Suppressor macrophage (primary cell): ENCODE measurements around the gene CHKA.

Experiments
- DNase-seq, 4 experiments: peaks; one replicate each; pipeline ENCODE4 v3.0.0-alpha.2; 2020 to 2022

The CHKA gene

DNA sequence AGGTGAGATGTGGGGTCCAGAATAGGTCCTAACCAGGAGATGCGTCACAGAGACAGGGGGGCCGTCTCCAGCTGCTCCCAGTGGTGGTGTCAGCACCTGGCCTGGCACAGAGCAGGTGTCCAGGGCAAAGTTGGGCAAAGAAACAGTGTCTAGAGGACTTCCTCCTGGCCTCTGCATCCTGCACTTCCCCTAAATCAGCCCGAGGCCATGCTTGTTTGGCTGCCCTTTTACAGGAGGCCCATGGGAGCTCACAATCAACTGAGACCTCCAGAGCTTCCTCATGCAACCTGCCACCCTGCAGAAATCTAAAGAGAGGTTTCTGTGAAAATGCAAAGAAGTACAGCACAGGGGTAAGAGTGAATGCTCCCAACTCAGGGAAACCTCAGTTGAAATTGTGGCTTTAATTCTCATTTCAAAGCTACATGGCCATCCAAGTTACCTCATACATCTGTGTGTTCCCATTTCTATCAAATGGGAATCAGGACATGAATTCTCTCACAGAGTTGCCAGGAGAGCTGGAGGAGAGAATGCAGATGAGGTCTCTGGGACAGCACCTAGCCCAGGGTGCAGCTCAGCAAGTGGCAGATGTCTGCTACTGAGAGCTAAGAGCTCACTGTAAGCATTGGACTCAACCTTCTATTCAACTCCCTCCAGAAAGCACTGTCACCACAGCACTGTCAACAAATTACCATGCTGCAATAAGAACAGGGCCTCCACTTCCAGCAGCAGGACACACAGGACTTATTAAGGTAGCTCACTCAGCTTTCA is 49.7 kb downstream of the CHKA start:
- DNase-seq = peak; percentile 25 to 53 (median 46)

DNA sequence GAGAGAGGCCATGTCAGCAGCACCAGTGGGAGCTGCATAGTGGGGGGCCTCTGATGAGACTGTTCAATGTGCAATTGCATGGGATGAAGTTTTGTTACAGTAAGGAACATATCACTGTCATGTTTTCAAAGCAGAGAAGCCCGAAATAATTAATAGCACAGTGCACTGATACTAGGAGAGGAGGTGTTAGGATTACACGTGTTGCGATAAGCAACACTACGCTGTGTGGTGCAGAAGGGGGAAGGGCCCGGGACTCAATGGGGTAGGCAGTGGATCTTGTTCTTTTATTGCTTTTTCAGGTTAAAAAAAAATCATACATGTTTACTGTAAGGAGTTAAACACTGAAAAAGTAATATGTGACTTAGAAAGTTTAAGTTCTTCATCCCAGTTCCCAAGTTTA is 53.2 kb downstream of the CHKA start:
- DNase-seq = no peak

DNA sequence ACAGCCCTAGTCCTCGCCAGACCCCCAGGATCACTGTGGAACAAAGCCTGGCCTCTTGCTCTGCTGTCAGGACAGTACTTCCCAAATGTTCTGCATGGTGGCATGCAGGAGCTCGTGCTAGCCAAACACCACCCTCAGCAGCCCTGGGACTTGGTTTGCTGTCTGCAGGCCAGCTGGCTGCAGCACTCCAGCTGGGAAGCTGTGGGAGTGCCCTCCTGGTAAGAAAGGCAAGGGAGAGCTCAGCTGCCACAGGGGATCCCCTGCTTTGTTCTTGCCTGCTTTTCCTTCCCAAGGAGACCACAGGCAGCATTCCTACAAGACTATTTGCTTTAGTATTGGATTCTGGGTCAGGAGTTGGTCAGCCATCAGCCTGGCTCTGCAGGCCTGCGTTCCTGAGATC is 54.4 kb downstream of the CHKA start:
- no peak for DNase-seq

DNA sequence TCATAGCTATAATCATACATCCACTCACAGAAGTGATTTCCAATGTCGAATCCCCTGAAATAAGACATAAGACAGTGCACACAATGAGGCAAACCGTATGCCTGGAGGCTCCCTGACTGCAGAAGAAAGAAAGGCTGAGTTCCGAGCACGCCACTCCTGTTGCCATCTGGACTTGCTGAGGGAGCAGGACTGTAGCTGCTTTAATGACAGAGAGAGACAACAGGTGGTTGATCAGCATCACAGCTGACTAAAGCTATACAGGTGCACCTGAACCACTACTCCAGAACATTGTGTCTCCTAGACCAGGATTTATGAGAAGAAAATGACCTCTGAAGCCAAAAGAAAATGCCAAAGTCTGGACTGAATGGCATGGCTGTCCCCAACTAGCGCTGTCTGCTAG is 55.3 kb downstream of the CHKA start:
- no peak for DNase-seq

DNA sequence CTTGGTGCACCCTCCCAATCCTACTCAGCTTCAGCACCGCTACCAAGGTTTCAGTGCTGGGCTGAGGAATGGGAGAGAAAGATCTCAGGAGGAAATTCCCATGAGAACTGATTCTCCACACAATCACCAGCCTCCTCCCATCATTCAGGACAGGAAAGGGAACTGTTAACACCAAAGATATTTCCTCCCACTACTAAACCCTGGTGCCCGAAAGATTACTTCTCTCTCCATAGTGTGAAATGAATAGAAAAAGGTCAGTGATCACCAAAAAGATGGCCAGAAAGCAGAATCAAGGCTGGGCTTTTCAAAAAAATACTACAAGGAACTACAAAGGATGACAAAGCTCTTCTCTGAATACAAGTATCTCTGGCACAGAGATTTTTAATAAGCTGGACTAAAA is 56.3 kb downstream of the CHKA start:
- DNase-seq = peak; percentile 32 to 74 (median 58)

DNA sequence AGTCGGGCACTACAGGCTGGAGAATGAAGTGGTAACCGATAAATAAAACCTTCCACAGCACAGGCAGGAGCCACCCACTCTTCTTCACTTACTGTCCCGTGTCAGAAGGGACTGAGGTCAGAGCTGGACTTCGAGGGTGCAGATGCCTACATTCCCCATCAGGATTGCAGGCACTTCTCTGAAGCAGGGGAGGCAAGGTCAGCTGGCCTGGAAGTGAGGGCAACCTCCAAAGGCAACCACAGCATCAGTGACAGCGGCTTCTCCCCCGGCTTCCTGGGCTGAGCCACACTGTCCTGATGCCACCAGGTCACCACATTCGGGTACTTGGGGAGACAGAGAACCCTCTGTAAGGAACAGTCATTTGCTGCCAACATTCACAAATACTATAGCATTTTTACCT is 59.7 kb downstream of the CHKA start:
- peak; percentile 52 to 80 (median 66) for DNase-seq

DNA sequence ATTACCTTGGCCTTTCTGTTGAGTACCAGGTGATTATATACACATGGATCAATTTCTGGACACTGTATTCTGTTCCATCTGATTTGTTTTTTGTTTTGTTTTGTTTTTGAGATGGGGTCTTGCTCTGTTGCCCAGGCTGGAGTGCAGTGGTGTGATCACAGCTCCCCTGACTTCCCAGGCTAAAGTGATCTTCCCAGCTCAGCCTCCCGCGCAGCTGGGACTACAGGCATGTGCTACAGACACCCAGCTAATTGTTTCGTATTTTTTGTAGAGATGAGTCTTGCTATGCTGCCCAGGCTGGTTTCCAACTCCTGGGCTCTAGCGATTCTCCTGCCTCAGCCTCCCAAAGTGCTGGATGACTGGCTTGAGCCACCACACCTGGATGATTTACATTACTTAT is 63.4 kb downstream of the CHKA start:
- no peak for DNase-seq

DNA sequence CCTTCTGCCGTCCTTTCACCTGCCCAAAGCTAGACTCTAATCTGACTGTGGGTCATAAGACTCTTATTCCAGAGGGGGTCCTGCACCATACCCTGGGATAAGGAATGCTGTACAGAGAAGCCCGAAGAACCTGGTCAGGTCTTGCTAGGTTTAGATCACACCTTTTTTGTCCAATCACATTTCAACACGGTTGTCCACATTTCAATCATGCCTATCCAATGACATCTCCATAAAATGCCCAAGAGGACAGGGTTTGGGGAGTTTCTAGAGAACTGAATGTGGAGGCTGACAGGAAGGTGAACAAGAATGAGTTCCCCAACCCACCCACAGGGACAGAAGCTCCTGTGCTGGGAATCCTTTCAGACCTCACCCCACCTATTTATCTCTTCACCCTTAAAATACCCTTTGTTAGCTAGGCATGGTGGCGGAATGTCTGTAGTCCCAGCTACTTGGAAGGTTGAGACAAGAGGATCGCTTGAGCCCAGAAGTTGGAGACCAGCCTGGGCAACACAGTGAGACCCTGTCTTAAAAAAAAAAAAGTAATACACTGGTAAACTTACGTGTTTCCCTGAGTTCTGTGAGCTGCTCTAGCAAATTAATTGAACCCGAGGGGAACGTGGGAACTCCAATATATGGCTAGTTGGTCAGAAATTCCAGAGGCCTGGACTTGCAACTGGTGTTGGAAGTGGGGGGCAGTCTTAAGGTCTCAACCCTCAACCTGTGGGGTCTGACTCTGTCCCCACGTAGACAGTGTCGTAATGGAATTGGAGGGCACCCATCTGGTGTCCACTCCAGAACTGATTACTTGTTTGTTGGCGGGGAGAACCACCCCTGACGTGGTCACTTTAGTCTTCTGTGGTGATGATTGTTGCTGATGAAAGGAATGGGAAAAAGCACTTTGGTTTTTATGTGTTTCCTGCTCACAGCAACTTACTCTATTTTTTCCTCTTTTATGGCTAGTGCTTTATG is 64.6 kb downstream of the CHKA start:
- DNase-seq = no peak

DNA sequence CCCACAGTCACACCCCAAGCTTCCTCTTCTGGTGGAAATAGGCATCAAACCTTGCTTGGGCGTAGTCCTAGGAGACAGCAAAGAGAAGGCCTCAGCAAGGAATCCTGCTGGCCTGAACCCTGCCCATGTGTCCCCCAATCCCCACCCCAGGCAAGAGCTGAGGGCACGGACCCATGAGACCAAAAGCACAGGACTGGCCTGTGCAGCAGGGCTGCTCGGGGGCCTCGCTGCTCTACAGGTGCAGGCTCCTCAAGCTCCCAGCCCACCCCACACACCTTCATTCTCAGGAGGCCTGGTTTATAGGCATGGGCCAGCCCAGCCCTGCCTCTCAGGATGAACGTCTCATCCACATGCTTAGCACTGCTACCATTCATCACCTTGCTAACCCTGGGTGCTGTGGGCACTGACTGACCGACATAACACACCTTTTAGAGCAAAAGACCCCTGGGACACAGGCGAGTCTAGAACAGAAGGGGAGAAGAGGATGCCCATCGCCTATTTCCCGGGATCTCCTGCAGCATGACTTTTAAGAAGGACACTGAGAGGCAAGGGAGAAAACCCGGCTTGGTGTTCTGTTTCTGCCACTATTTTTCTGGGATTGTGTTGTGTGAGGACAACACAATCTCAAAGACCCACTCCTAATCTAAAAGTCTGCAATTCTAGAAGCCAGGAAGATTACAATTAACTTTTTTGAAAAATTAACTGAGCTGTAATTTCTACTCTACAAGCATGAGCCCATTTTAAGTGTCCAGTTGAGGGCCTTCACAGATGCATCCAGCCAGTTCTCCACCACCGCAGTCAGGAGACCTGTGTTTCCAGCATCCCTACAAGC is 67.0 kb downstream of the CHKA start:
- peak in 2 of 4 experiments; percentile 43 to 47 for DNase-seq

DNA sequence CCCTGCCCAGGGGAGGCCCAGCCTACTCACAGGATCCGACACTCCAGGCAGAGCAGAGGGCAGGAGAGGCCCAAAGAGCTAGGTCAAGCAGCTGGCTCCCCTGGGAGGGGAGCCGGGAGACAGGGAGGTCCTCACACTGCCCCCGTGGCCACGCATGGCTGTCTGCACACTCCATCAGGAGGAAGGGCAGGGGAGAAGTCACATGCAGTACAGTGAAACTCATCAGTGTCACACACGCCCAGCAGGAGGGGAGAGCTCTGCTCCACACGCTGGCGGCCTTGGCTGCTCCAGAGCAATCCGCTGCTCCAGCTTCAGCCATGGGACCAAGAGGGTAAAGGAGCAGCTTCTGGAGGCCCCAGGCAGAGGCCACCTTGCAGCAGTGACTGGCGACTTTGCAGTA is 68.1 kb downstream of the CHKA start:
- peak in 2 of 4 experiments; percentile 33 to 54 for DNase-seq

DNA sequence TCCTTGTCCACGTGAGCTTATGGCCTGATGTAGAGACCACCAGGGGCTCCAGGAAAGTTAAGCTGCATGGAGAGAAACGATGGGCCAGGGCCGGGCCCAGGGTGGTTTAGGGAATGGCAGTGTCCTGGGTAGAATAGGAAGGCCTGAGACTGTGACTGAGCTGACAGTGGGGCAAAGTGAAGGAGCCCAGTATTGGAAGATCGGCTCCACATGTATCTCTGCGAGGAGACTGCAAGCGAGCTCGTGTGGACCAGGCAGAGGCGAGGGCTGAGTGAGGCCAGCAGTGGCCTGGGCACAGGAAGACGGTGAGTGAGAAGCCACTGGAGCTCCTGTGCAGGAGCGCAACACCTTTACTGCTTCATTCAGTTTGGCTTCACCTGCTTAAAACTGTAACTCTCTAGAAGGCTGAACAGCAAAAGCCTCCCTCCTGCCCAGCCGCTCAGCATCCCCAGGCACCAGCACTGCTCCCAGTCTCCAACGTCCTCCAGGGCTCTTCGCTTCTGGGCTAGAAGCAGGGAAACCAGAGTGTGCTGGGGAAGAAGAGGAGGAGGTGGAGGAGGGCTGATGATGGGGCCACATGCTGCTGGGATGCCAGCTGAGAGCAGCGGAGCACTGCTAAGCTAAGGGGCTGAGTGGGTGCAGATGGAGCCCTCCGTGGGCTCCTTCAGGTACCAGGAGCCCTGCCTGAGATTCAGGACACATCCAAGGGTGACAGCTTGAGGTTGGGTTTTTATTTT is 68.9 kb downstream of the CHKA start:
- no peak for DNase-seq

DNA sequence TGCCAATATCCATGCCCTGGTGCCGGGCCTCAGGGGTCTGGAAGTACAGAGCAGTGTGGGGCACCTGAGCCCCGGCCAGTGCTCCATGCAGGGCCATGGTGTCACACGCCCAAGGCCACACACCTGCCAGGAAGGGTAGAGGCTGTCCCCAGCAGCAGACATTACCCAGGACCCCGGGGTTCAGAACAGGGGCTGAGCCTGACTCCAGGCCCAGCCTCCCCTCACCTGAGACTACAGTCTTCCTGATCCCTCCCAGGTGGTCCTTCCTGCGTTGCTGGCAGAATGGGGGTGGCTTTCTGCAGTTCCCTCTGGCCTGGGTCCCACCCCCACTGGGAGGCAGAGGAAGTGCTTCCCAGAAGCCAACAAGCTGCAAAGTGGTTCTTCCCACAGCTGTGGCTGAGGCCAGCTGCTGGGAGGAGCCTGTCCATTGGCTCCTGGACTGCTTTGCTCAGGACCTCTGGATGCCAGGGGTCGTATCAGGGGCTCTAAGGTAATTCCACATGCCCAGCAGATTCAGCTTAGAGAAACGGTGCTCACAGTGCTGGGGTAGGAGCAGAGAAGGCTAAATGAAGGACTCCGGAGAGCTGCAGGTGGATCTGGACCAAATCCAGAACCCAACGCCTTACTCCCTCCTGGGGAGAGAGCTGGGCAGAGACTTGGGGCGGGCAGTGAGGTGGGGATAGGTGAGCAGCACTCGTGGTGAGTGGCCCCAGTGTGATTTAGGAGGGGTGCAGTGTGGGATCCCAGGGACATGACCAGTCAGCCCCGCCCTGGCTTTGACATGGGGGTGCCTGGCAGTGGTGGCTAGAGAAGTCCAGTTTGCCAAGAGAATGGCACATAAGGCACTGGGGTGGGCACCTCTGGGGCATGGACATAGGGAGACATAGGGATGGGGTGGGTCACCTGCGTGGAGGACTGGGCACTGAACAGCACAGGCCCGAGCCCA is 69.7 kb downstream of the CHKA start:
- peak in 2 of 4 experiments; percentile 29 to 41 for DNase-seq

DNA sequence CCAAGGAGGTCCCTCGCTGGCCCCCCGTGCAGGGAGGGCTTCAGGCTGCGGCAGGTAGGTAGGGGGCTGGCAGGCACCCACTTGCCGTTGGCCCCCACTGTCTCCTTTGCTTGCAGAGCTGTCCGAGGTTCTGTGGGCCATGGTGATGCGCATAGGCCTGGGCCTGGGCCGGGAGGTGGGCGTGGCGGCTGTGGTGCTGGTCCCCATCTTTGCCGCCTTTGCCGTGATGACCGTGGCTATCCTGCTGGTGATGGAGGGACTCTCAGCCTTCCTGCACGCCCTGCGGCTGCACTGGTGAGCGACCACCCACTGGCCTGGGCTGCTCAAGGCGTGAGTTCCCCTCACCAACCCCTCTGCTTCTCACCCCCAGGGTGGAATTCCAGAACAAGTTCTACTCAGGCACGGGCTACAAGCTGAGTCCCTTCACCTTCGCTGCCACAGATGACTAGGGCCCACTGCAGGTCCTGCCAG is 70.8 kb downstream of the CHKA start:
- peak in 1 of 4 experiments; percentile 4 for DNase-seq

DNA sequence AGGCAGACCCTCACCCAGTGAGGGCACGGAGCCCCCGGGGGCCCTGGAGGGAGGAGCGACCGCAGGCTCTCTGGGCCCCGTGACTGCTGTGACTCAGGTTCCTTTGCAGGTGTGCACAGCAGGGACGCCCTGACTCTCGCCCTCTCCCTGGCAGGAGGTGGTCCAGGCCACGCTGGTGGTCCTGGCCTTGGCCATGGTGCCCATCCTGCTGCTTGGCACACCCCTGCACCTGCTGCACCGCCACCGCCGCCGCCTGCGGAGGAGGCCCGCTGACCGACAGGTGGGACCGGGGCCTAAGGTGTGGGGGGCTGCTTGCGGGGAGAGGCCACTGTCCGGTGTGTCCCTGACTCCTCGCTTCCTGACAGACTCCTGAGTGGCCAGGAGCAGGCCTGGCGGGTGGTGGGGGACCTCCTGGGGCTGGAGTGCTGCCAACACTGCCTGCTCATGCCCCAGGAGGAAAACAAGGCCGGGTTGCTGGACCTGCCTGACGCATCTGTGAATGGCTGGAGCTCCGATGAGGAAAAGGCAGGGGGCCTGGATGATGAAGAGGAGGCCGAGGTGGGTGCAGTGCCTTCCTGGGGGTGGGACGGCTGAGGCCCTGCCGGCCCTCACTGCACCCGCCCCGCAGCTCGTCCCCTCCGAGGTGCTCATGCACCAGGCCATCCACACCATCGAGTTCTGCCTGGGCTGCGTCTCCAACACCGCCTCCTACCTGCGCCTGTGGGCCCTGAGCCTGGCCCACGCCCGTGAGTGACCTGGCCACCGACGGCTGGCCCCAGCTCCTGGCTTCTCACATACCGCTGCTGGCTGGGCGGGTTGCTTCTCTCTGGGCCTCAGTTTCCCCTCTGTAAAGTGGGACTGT is 71.4 kb downstream of the CHKA start:
- peak in 1 of 4 experiments; percentile 4 for DNase-seq

DNA sequence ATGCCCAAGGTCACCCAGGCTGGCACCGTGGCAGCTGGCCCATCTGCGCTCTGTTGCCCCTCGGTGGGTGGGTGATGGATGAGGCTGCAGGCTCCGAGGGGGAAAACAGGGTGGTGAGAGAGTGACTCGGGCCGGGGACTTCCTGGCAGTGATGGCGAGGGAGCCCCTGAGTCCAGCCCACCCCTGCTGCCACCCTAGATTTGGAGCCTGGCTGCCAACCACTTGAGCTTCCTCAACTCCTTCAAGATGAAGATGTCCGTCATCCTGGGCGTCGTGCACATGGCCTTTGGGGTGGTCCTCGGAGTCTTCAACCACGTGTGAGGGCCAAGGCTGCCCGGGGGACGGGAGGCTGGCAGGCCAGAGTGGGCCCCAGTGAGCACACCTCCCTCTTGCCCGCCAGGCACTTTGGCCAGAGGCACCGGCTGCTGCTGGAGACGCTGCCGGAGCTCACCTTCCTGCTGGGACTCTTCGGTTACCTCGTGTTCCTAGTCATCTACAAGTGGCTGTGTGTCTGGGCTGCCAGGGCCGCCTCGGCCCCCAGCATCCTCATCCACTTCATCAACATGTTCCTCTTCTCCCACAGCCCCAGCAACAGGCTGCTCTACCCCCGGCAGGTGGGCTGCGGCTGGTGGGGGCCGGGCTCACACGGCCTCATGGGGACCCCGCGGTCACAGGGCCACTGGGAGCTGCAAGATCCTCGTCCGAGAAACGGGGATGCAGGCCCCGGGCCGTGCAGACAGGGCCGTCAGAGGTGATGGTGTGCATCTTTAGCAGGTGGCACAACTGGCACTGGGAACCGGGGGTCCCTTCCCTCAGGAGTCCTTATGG is 72.3 kb downstream of the CHKA start:
- DNase-seq = peak in 1 of 4 experiments; percentile 1

DNA sequence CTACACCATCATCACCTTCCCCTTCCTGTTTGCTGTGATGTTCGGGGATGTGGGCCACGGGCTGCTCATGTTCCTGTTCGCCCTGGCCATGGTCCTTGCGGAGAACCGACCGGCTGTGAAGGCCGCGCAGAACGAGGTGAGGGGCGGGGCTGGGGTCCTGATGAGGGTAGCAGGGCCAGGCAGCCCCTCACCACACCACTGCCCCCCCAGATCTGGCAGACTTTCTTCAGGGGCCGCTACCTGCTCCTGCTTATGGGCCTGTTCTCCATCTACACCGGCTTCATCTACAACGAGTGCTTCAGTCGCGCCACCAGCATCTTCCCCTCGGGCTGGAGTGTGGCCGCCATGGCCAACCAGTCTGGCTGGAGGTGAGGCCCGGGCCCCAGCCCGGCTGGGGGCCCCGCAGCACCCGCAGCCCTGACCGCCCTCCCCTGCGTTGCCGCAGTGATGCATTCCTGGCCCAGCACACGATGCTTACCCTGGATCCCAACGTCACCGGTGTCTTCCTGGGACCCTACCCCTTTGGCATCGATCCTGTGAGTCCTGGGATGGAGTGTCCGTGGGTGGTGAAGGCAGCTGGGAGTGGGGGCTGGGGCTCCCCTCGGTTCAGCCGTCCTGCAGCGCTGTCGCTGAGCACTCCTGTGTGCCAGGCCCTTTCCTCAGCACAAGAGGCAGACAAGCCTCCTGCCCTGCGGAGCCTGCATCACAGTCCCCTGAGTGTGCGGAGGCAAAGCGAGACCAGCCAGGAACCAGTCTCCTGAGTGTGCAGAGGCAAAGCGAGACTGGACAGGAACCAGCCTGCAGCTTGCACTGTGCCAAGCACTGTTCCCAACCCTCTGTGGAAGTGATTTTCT is 73.5 kb downstream of the CHKA start:
- no peak for DNase-seq

DNA sequence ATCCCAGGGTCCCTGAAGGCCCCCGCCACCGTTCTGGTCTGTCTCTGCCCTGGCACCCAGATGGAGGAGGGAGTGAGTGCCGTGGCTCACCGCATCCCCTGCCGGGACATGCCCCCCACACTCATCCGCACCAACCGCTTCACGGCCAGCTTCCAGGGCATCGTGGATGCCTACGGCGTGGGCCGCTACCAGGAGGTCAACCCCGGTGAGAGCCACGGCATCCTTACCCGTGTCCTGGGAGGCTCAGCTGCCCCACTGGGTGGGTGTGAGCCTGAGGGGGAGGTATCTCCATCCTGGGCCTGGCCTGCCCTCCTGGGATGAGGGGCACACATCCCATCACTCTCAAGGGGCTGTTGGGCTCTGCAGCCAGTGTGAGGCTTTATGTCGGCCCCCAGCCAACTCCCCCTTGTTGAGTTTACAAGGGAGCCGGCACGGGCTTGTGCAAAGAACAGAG is 76.3 kb downstream of the CHKA start:
- DNase-seq = peak in 1 of 4 experiments; percentile 2
